VCaP (cell line): ENCODE results near the gene RSRC1.

Experiments
- H3K27ac ChIP-seq: fragments of 450-650 bp; 2 replicates; pipeline ENCODE4 v1.5.1; 2017
- CTCF ChIP-seq: fragments of 450-650 bp; conservative IDR thresholded peaks from 2 replicates; pipeline ENCODE4 v1.5.1; 2017; ENCODE audit warnings: mild to moderate bottlenecking, moderate library complexity

RSRC1 gene

GRCh38 chr3:158431829-158432228 is 321.9 kb downstream of the RSRC1 start:
- no peak overlapping the region for H3K27ac ChIP-seq
- no peak for TF ChIP-seq CTCF

DNA sequence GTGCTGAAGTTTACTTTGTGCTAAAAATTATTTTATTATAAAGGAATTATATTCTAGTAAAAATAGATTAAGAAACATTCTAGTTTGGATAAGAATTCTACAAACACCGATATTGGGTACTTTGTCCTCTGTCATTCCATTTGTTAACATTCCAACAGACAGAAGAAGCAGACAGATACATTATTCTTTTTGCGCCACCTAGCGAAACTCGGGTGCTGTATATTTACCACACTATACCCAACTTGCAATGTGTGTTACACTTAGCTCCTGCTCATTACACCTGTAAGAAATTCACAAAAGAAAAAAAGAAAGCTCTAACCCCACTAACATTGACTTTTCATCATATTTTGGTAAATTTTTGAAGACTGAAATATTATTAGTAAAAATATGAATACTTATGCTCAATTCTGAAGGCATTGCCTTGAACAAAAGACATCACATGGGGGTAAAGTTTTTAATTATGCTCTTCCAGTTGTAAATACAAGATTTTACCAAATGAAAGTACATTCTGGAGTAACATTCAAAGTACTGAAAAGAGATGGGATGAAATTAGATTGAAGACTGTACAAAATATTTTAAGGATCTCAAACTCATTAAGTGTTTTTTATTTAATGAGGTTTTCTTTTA is 324.6 kb downstream of the RSRC1 start:
- TF ChIP-seq CTCF: peak; percentile 84
- H3K27ac ChIP-seq: no peak overlapping the region

- H3K27ac ChIP-seq: no peak overlapping the region
- TF ChIP-seq CTCF: no peak
Observed at GRCh38 chr3:158443632-158444031, 333.7 kb downstream of the RSRC1 start.

DNA sequence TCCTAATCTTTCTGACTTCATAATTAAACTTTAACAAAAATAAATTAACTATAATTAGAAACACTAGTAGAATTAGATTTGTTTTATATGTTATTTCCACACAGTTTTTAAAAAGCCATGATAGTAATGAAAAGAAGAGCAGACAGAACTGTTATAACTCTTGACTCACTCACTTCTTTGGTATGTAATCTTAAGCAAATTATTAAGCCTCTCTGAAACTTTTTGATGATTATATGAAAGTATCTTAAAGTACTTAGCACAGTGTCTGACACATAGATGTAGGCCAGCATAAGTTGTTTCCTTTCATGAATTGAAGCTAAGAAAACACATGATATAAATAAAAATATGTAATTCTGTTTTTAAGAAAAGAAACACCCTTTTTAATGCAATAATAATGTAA is 337.5 kb downstream of the RSRC1 start:
- no peak for TF ChIP-seq CTCF
- H3K27ac ChIP-seq: no peak overlapping the region

- no peak for TF ChIP-seq CTCF
- H3K27ac ChIP-seq: no peak overlapping the region
Observed at GRCh38 chr3:158451405-158452055, 341.6 kb downstream of the RSRC1 start.

DNA sequence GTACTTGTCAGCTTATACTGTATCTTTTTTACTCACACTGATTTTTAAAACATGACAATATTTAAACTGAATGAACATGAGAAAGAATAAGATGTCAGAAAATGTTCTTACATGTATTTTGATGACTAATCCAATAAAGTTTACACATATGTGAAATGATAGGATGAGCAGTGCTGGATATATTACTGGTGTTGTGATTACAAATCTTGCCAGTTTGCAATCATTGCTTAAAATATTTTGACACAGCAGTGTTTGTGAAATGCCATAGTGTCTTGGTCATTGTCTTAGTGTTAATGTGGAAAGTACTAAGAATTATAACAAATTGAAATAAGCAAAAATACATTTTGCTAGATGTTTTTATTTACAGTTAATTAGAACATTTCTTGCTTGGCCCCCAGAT is 342.4 kb downstream of the RSRC1 start:
- H3K27ac ChIP-seq: no peak overlapping the region
- TF ChIP-seq CTCF: no peak

DNA sequence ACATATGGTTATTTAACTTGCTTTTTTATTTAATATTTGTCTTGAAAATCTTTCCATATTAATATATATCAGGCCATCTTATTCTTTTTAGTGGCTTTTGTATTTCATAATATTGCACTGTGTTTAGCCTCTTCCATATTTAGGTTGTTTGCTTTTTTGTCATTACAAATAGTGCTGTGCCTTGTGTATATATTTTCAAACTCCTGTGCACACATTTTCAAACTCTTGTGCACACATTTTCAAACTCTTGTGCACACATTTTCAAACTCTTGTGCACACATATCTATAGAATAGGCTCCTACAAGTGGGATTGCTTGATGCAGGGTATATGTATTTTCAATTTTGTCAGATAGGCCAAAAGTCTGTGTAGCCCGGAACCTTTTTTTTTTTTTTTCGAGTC is 343.1 kb downstream of the RSRC1 start:
- no peak for TF ChIP-seq CTCF
- H3K27ac ChIP-seq: no peak overlapping the region
